HepG2 (cell line): ENCODE results near the gene RFX2.

Experiments used
- EP300 ChIP-seq, 3 experiments: sonication (generic) in 1 of 3; formaldehyde crosslinking in 1 of 3; IDR thresholded peaks; 2 replicates each; pipeline versions ENCODE4 v1.5.1 to v1.6.1; 2011 to 2020; ENCODE audit warnings: low read depth in 2 of 3, low read length in 2 of 3, borderline replicate concordance in 1 of 3, improper control_type of control experiment in 1 of 3, mild to moderate bottlenecking in 1 of 3, missing genetic modification reagents in 1 of 3, moderate library complexity in 1 of 3
- KDM4B ChIP-seq: sonication (generic); formaldehyde crosslinking; IDR thresholded peaks from 2 replicates; pipeline ENCODE4 v1.4.0; 2020; ENCODE audit warnings: missing genetic modification reagents
- MYC ChIP-seq: sonication (generic); formaldehyde crosslinking; IDR thresholded peaks from 2 replicates; pipeline ENCODE4 v1.9.0; 2021; ENCODE audit warnings: missing genetic modification reagents, borderline replicate concordance
- PAF1 ChIP-seq: IDR thresholded peaks from 2 replicates; pipeline ENCODE4 v1.6.1; 2016; ENCODE audit warnings: missing genetic modification reagents, missing compliant biosample characterization
- PHB2 ChIP-seq: fragments of 450-650 bp; IDR thresholded peaks from 2 replicates; pipeline ENCODE4 v1.6.1; 2018; ENCODE audit not compliant: partially characterized antibody
- PPARG ChIP-seq: conservative IDR thresholded peaks from 2 replicates; pipeline ENCODE4 v1.6.1; 2016; ENCODE audit warnings: missing biosample characterization, missing genetic modification reagents
- SIX1 ChIP-seq: sonication (generic); formaldehyde crosslinking; IDR thresholded peaks from 2 replicates; pipeline ENCODE4 v1.4.0; 2020; ENCODE audit warnings: missing genetic modification reagents, borderline replicate concordance
- SP2 ChIP-seq: sonication (generic); formaldehyde crosslinking; IDR thresholded peaks from 2 replicates; pipeline ENCODE4 v1.5.1; 2020; ENCODE audit warnings: mild to moderate bottlenecking, missing genetic modification reagents
- SRSF9 ChIP-seq: fragments of 200-400 bp; formaldehyde crosslinking; IDR thresholded peaks from 2 replicates; pipeline ENCODE4 v1.6.1; 2018; ENCODE audit warnings: borderline replicate concordance, mild to moderate bottlenecking, low read depth, low read length; ENCODE audit not compliant: insufficient read depth, poor library complexity, severe bottlenecking
- TAF15 ChIP-seq: fragments of 200-400 bp; formaldehyde crosslinking; IDR thresholded peaks from one replicate; pipeline ENCODE4 v1.6.1; 2018; ENCODE audit warnings: mild to moderate bottlenecking, low read depth, low read length; ENCODE audit not compliant: poor library complexity, severe bottlenecking
- ZNF7 ChIP-seq: IDR thresholded peaks from 2 replicates; pipeline ENCODE4 v1.6.1; 2016; ENCODE audit warnings: missing biosample characterization, missing genetic modification reagents
- TF ChIP-seq, protein P1 (sequence below), 2 experiments: IDR thresholded peaks; 2 replicates each; pipeline ENCODE4 v1.6.1; 2011 to 2012; ENCODE audit warnings: low read length in 2 of 2, borderline replicate concordance in 1 of 2, low read depth in 1 of 2, mild to moderate bottlenecking in 1 of 2, moderate library complexity in 1 of 2
- TF ChIP-seq, protein P2 (sequence below): sonication (generic); formaldehyde crosslinking; IDR thresholded peaks from 2 replicates; pipeline ENCODE4 v1.5.0; 2020; ENCODE audit warnings: mild to moderate bottlenecking, missing genetic modification reagents, moderate library complexity

DNA sequence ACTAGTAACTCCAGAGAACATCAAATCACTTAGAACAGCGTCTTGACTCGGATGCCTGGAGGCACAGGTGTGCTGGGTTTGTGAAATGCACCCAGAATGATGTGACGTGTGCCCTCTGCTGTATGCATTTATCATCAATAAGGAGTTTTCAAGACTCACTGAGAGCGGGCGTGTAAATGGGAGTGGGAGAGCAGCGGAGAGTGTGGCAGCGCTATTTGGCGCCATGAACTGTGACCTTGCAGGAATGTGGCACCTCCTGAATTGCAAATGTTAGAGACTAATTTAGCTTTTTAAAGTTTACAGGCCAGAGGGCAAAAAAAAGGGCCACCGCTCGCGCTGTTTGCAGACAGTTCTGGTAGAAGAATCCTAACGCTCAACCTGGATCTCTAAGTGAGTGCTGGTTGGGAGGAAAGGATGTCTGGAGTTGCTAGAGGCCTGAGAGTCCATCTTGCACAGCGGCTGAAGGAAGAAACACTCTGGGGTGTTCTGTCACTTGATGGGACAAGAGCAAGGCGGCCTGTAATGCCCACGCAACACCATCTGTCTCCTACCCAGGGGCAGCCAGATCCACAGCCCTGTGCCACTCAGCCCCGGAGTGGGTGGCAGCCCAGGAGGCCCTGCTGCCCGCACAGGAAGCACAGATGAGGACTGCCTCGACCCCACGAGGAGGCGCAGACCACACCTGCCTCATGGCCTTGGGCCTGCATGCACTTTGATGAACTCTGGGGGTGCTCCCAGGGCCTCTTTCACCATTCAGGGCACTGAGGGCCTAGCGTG, 152.0 kb downstream of the RFX2 start:
- TF ChIP-seq SP2 (CRISPR knock-in tag) (no peak), PHB2 (no peak), PPARG (CRISPR knock-in tag) (no peak), PAF1 (no peak), TAF15 (no peak), SIX1 (CRISPR knock-in tag) (no peak), EP300 (IDR thresholded peaks at IDR 0.05; ENCODE audit: low read depth in 2 of 2, low read length in 2 of 2) (no peak), EP300 (CRISPR knock-in tag; IDR thresholded peaks at IDR 0.05; ENCODE audit: borderline replicate concordance) (no peak), ZNF7 (CRISPR knock-in tag) (no peak), SRSF9 (no peak), MYC (CRISPR knock-in tag) (no peak; the same call in 1 of the 2 replicates), KDM4B (no peak)
- TF ChIP-seq, protein P1, sequence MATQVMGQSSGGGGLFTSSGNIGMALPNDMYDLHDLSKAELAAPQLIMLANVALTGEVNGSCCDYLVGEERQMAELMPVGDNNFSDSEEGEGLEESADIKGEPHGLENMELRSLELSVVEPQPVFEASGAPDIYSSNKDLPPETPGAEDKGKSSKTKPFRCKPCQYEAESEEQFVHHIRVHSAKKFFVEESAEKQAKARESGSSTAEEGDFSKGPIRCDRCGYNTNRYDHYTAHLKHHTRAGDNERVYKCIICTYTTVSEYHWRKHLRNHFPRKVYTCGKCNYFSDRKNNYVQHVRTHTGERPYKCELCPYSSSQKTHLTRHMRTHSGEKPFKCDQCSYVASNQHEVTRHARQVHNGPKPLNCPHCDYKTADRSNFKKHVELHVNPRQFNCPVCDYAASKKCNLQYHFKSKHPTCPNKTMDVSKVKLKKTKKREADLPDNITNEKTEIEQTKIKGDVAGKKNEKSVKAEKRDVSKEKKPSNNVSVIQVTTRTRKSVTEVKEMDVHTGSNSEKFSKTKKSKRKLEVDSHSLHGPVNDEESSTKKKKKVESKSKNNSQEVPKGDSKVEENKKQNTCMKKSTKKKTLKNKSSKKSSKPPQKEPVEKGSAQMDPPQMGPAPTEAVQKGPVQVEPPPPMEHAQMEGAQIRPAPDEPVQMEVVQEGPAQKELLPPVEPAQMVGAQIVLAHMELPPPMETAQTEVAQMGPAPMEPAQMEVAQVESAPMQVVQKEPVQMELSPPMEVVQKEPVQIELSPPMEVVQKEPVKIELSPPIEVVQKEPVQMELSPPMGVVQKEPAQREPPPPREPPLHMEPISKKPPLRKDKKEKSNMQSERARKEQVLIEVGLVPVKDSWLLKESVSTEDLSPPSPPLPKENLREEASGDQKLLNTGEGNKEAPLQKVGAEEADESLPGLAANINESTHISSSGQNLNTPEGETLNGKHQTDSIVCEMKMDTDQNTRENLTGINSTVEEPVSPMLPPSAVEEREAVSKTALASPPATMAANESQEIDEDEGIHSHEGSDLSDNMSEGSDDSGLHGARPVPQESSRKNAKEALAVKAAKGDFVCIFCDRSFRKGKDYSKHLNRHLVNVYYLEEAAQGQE (IDR thresholded peaks at IDR 0.05; ENCODE audit: borderline replicate concordance in 1 of 2, low read depth in 1 of 2, low read length in 2 of 2) = no peak
- TF ChIP-seq, protein P2, sequence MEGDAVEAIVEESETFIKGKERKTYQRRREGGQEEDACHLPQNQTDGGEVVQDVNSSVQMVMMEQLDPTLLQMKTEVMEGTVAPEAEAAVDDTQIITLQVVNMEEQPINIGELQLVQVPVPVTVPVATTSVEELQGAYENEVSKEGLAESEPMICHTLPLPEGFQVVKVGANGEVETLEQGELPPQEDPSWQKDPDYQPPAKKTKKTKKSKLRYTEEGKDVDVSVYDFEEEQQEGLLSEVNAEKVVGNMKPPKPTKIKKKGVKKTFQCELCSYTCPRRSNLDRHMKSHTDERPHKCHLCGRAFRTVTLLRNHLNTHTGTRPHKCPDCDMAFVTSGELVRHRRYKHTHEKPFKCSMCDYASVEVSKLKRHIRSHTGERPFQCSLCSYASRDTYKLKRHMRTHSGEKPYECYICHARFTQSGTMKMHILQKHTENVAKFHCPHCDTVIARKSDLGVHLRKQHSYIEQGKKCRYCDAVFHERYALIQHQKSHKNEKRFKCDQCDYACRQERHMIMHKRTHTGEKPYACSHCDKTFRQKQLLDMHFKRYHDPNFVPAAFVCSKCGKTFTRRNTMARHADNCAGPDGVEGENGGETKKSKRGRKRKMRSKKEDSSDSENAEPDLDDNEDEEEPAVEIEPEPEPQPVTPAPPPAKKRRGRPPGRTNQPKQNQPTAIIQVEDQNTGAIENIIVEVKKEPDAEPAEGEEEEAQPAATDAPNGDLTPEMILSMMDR = no peak
